C4-2B (cell line): Measurements from ENCODE around the gene MIAT.

Experiments
- ZFX ChIP-seq: fragments of 450-650 bp; IDR thresholded peaks from 2 replicates; pipeline ENCODE4 v1.6.1; 2017
- TF ChIP-seq, protein P1 (sequence below): fragments of 450-650 bp; conservative IDR thresholded peaks from 2 replicates; pipeline ENCODE4 v1.5.1; 2017; ENCODE audit warnings: mild to moderate bottlenecking

GRCh38 chr22:26623984-26624383 is 33.4 kb upstream of the MIAT start:
- TF ChIP-seq, protein P1, sequence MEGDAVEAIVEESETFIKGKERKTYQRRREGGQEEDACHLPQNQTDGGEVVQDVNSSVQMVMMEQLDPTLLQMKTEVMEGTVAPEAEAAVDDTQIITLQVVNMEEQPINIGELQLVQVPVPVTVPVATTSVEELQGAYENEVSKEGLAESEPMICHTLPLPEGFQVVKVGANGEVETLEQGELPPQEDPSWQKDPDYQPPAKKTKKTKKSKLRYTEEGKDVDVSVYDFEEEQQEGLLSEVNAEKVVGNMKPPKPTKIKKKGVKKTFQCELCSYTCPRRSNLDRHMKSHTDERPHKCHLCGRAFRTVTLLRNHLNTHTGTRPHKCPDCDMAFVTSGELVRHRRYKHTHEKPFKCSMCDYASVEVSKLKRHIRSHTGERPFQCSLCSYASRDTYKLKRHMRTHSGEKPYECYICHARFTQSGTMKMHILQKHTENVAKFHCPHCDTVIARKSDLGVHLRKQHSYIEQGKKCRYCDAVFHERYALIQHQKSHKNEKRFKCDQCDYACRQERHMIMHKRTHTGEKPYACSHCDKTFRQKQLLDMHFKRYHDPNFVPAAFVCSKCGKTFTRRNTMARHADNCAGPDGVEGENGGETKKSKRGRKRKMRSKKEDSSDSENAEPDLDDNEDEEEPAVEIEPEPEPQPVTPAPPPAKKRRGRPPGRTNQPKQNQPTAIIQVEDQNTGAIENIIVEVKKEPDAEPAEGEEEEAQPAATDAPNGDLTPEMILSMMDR: no peak
- no peak for TF ChIP-seq ZFX
